ENCODE measurements around the gene C3orf20.
"Not testable (repeated sequence)": the region's sequence is repeated elsewhere in the genome, so short reads cannot be mapped to it uniquely, and the experiment has no call there.

The C3orf20 gene

GRCh38 chr3:14740983-14741382, 66.0 kb downstream of the C3orf20 start:
- Histone ChIP-seq H3K36me3 (ENCODE audit: control insufficient read depth, insufficient read depth, low read length) (no peaks in the 10 kb centered on the region), H3K4me2 (ENCODE audit: low read length) (no peak overlapping the region), H3K4me3 (ENCODE audit: low read depth, low read length) (no peak overlapping the region), H3K79me2 (no peaks in the 10 kb centered on the region), H3K27me3 (ENCODE audit: control insufficient read depth, insufficient read depth, low read length) (no peaks in the 10 kb centered on the region), H3K9me3 (ENCODE audit: control insufficient read depth, low read length) (no peaks in the 10 kb centered on the region), H3K27ac (no peak overlapping the region), H3K4me1 (no peaks in the 10 kb centered on the region), H2AFZ (no peak overlapping the region), H3K9ac (no peak overlapping the region)
- no peak for TF ChIP-seq CTCF (IDR thresholded peaks at IDR 0.05)

GRCh38 chr3:14741510-14741909, 66.6 kb downstream of the C3orf20 start:
- no peak for TF ChIP-seq CTCF (IDR thresholded peaks at IDR 0.05)

GRCh38 chr3:14744556-14744955, 69.6 kb downstream of the C3orf20 start:
- H3K36me3 ChIP-seq (ENCODE audit: control insufficient read depth, insufficient read depth, low read length) = no peaks in the 10 kb centered on the region
- H3K4me2 ChIP-seq (ENCODE audit: low read length) = no peak overlapping the region
- no peak overlapping the region for H3K9ac ChIP-seq
- H2AFZ ChIP-seq = no peak overlapping the region
- H3K4me1 ChIP-seq = no peaks in the 10 kb centered on the region
- no peaks in the 10 kb centered on the region for H3K9me3 ChIP-seq (ENCODE audit: control insufficient read depth, low read length)
- no peak for TF ChIP-seq CTCF (IDR thresholded peaks at IDR 0.05)
- H3K4me3 ChIP-seq (ENCODE audit: low read depth, low read length) = no peak overlapping the region
- H3K79me2 ChIP-seq = no peaks in the 10 kb centered on the region
- no peak overlapping the region for H3K27ac ChIP-seq
- H3K27me3 ChIP-seq (ENCODE audit: control insufficient read depth, insufficient read depth, low read length) = no peaks in the 10 kb centered on the region

More at GRCh38 chr3:14741510-14741909, 66.6 kb downstream of the C3orf20 start:
- H3K79me2 ChIP-seq = no peaks in the 10 kb centered on the region
- no peak overlapping the region for H3K9ac ChIP-seq
- no peaks in the 10 kb centered on the region for H3K36me3 ChIP-seq (ENCODE audit: control insufficient read depth, insufficient read depth, low read length)
- H3K4me3 ChIP-seq (ENCODE audit: low read depth, low read length) = no peak overlapping the region
- no peak overlapping the region for H2AFZ ChIP-seq
- no peaks in the 10 kb centered on the region for H3K9me3 ChIP-seq (ENCODE audit: control insufficient read depth, low read length)
- H3K27ac ChIP-seq = no peak overlapping the region
- no peaks in the 10 kb centered on the region for H3K27me3 ChIP-seq (ENCODE audit: control insufficient read depth, insufficient read depth, low read length)
- no peaks in the 10 kb centered on the region for H3K4me1 ChIP-seq
- no peak overlapping the region for H3K4me2 ChIP-seq (ENCODE audit: low read length)

GRCh38 chr3:14750650-14751049, 75.7 kb downstream of the C3orf20 start:
- no peak overlapping the region for H3K27ac ChIP-seq
- H3K4me2 ChIP-seq (ENCODE audit: low read length) = no peak overlapping the region
- no peak overlapping the region for H2AFZ ChIP-seq
- no peaks in the 10 kb centered on the region for H3K9me3 ChIP-seq (ENCODE audit: control insufficient read depth, low read length)
- no peak for TF ChIP-seq CTCF (IDR thresholded peaks at IDR 0.05)
- no peaks in the 10 kb centered on the region for H3K79me2 ChIP-seq
- no peaks in the 10 kb centered on the region for H3K27me3 ChIP-seq (ENCODE audit: control insufficient read depth, insufficient read depth, low read length)
- no peak overlapping the region for H3K4me3 ChIP-seq (ENCODE audit: low read depth, low read length)
- no peaks in the 10 kb centered on the region for H3K4me1 ChIP-seq
- H3K36me3 ChIP-seq (ENCODE audit: control insufficient read depth, insufficient read depth, low read length) = no peaks in the 10 kb centered on the region
- H3K9ac ChIP-seq = no peak overlapping the region

GRCh38 chr3:14752979-14753378, 78.0 kb downstream of the C3orf20 start:
- not testable (repeated sequence) for H3K27me3 ChIP-seq (ENCODE audit: control insufficient read depth, insufficient read depth, low read length); H2AFZ ChIP-seq; H3K27ac ChIP-seq; H3K4me3 ChIP-seq (ENCODE audit: low read depth, low read length); H3K79me2 ChIP-seq; H3K36me3 ChIP-seq (ENCODE audit: control insufficient read depth, insufficient read depth, low read length); H3K4me1 ChIP-seq; H3K4me2 ChIP-seq (ENCODE audit: low read length); H3K9me3 ChIP-seq (ENCODE audit: control insufficient read depth, low read length); H3K9ac ChIP-seq

Measured in parathyroid adenoma (tissue), 2 donors.